Measurements from ENCODE around the gene SMIM1.

SMIM1 gene

GRCh38 chr1:3768811-3769390, 3.6 kb upstream of the SMIM1 start:
- no peaks in the 10 kb centered on the region for H3K9me3 ChIP-seq (ENCODE audit: control insufficient read depth, low read length)
- H3K27ac ChIP-seq (ENCODE audit: insufficient read depth, low read depth, low read length, poor library complexity, severe bottlenecking) = no peak overlapping the region
- 93 to 96% methylated on average over 22 of the region's 22 CpGs for WGBS, 2 experiments
- H3K27me3 ChIP-seq (ENCODE audit: control insufficient read depth, insufficient read depth, low read length, poor library complexity, severe bottlenecking) = peaks cover 13% of the 10 kb centered on the region
- H3K36me3 ChIP-seq (ENCODE audit: control insufficient read depth, insufficient read depth, low read length) = no peaks in the 10 kb centered on the region
- peaks cover 18% of the 10 kb centered on the region for H3K4me1 ChIP-seq (ENCODE audit: control insufficient read depth, insufficient read depth, low read length)
- H3K4me3 ChIP-seq (ENCODE audit: insufficient read depth, low read depth, low read length) = no peak overlapping the region

- peaks cover 13% of the 10 kb centered on the region for H3K27me3 ChIP-seq (ENCODE audit: control insufficient read depth, insufficient read depth, low read length, poor library complexity, severe bottlenecking)
- H3K36me3 ChIP-seq (ENCODE audit: control insufficient read depth, insufficient read depth, low read length) = no peaks in the 10 kb centered on the region
- 90 to 92% methylated on average over 16 of the region's 16 CpGs for WGBS, 2 experiments
- no peak overlapping the region for H3K4me3 ChIP-seq (ENCODE audit: insufficient read depth, low read depth, low read length)
- H3K9me3 ChIP-seq (ENCODE audit: control insufficient read depth, low read length) = no peaks in the 10 kb centered on the region
- H3K27ac ChIP-seq (ENCODE audit: insufficient read depth, low read depth, low read length, poor library complexity, severe bottlenecking) = no peak overlapping the region
- H3K4me1 ChIP-seq (ENCODE audit: control insufficient read depth, insufficient read depth, low read length) = peaks cover 27% of the 10 kb centered on the region
Observed at GRCh38 chr1:3770047-3770765, 2.3 kb upstream of the SMIM1 start.

DNA sequence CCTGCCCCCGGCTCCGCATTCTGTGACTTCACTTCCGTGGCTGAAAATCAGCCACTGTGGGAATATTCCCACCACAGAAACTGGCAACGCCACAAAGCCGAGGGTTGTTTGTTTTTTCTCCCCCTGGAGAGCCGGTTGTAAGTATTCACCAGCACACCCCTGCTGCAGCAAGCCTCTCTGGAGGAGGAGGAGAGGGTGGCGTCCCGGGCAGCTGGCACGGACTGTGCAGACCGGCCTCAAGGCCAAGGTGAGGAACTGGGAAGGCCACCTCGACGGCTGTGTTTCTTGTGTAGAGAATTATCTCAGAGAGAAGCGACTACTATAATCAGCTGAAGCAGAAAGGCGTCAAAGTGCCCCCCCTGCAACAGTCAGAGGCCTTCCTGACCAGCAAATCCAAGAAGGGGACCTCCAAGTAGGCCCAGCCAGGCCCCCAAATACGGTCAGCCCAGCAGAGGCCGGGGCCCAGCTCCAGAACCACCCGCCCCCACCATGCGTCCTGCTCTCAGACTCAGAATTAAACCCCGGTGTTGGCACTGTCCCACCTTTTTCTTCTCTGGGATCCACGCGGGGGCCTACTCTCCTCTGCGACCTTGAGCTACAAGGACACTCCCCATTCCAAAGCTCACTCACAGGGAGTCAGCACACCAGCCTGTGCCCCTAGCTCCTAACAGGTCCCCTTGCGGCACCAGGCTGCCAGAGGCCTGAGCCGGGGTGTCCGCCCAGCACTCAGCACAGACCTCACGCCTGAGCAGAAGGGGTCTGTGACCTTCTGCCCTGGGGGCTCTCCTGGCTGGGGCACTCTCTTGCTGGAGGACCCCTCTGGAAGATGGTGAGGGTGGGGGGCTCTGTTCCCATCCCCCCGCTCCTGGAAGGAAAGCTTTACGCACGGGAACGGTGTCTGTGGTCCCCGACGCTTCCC, 1.2 kb upstream of the SMIM1 start:
- Histone ChIP-seq H3K27me3 (ENCODE audit: control insufficient read depth, insufficient read depth, low read length, poor library complexity, severe bottlenecking) (peaks cover 13% of the 10 kb centered on the region), H3K4me3 (ENCODE audit: insufficient read depth, low read depth, low read length) (peak overlapping the region; percentile 51), H3K9me3 (ENCODE audit: control insufficient read depth, low read length) (no peaks in the 10 kb centered on the region), H3K36me3 (ENCODE audit: control insufficient read depth, insufficient read depth, low read length) (no peaks in the 10 kb centered on the region), H3K4me1 (ENCODE audit: control insufficient read depth, insufficient read depth, low read length) (peaks cover 36% of the 10 kb centered on the region), H3K27ac (ENCODE audit: insufficient read depth, low read depth, low read length, poor library complexity, severe bottlenecking) (no peak overlapping the region)
- 65% methylated on average over 32 of the region's 32 CpGs for WGBS, 2 experiments

DNA sequence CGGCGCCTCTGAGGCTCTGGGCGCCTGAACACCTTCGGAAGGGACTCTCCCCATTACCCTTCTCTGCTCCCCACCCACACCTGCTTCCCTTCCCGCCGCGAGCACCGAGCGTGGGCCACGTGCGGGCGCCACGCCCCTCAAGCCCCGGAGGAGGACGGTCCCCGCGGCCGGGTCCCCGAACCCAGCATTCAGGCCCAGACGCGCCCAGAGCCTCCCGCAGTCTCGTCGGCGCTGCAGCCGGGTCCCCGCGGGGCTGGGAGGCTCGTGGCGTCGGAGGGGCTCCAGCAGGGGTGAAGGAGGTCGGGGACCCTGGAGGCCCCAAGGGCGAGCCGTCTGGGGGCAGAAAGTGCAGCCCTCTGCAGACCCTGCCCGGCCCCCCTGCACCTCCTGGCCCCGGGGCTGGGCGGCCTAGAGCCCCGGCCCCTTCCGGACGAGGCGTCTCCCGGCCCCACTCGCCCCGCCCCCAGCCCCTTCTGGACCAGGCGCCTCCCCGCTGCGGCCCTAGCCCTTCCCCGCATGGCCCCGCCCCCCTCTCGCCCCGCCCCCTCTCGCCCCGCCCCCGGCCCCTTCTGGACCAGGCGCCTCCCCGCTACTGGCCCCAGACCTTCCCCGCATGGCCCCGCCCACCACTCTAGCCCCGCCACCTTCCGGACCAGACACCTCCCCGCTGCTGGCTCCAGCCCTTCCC, 378 bp upstream of the SMIM1 start:
- peak overlapping the region; percentile 51 for H3K4me3 ChIP-seq (ENCODE audit: insufficient read depth, low read depth, low read length)

GRCh38 chr1:3773572-3774275, 1.2 kb downstream of the SMIM1 start:
- Histone ChIP-seq H3K4me1 (ENCODE audit: control insufficient read depth, insufficient read depth, low read length) (peaks cover 36% of the 10 kb centered on the region), H3K36me3 (ENCODE audit: control insufficient read depth, insufficient read depth, low read length) (no peaks in the 10 kb centered on the region), H3K9me3 (ENCODE audit: control insufficient read depth, low read length) (no peaks in the 10 kb centered on the region), H3K27me3 (ENCODE audit: control insufficient read depth, insufficient read depth, low read length, poor library complexity, severe bottlenecking) (peaks cover 13% of the 10 kb centered on the region), H3K27ac (ENCODE audit: insufficient read depth, low read depth, low read length, poor library complexity, severe bottlenecking) (no peak overlapping the region), H3K4me3 (ENCODE audit: insufficient read depth, low read depth, low read length) (no peak overlapping the region)
- 86 to 89% methylated on average over 16 of the region's 16 CpGs for WGBS, 2 experiments

More for the DNA sequence above, 378 bp upstream of the SMIM1 start:
- WGBS, 2 experiments = 1% methylated on average over 55 to 57 of the region's 61 CpGs
- Histone ChIP-seq H3K9me3 (ENCODE audit: control insufficient read depth, low read length) (no peaks in the 10 kb centered on the region), H3K4me1 (ENCODE audit: control insufficient read depth, insufficient read depth, low read length) (peaks cover 36% of the 10 kb centered on the region), H3K27me3 (ENCODE audit: control insufficient read depth, insufficient read depth, low read length, poor library complexity, severe bottlenecking) (peaks cover 13% of the 10 kb centered on the region), H3K27ac (ENCODE audit: insufficient read depth, low read depth, low read length, poor library complexity, severe bottlenecking) (no peak overlapping the region), H3K36me3 (ENCODE audit: control insufficient read depth, insufficient read depth, low read length) (no peaks in the 10 kb centered on the region)

DNA sequence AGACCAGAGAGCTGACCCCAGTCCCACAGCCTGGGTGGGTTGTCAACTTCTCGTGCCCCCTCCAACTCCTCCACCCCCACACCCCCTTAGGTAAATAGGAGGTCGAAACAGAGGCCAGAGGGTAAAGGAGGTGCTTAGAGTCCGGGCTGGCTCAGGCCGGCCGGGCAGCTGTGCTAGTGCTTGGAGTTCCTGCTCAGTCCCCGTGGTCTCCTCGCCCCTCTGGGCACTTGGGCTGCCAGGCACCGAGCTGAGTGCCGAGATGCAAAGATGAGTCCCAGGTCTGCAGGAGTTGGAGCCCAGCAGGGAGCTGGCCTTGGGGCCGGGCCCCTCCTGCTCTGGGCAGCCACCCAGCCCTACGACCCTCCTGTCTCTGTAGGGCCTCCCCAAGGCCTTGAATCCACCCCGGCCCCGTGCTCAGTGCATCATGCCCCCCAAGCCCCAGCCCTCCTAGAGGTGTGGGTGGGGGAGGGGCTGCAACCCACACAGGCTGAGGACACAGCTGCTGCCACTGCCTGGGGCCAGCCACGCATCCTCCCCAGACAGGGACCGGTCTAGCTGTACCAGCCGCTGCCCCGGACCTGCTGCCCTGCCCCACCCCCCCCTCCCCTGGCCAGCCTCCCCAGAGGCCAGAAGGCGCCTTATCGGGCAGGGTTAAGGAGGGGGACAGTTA, 1.9 kb downstream of the SMIM1 start:
- no peak overlapping the region for H3K27ac ChIP-seq (ENCODE audit: insufficient read depth, low read depth, low read length, poor library complexity, severe bottlenecking)
- peaks cover 13% of the 10 kb centered on the region for H3K27me3 ChIP-seq (ENCODE audit: control insufficient read depth, insufficient read depth, low read length, poor library complexity, severe bottlenecking)
- peaks cover 36% of the 10 kb centered on the region for H3K4me1 ChIP-seq (ENCODE audit: control insufficient read depth, insufficient read depth, low read length)
- no peaks in the 10 kb centered on the region for H3K36me3 ChIP-seq (ENCODE audit: control insufficient read depth, insufficient read depth, low read length)
- H3K9me3 ChIP-seq (ENCODE audit: control insufficient read depth, low read length) = no peaks in the 10 kb centered on the region
- no peak overlapping the region for H3K4me3 ChIP-seq (ENCODE audit: insufficient read depth, low read depth, low read length)
- WGBS, 2 experiments = 80 to 83% methylated on average over 18 to 19 of the region's 19 CpGs

DNA sequence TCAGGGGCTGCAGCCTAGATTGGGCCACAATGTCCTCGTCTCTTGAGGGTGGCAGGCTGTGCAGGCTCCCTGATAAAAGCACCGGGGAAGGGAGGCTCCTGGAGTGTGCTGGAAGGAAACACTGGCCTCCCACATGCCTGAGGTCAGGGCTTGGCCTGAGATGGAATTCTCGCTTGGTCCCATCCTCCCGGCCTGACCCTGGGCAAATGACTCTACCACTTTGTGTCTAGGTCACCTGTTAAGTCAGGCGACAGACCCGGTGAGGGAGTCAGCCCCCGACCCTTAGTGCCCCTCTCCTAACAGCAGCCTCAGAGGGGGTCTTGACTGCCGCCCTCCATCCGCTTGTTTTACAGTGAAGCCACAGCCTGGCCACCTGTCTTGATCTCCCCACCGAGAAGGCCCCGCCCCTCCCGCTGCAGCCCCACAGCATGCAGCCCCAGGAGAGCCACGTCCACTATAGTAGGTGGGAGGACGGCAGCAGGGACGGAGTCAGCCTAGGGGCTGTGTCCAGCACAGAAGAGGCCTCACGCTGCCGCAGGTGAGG, 2.5 kb downstream of the SMIM1 start:
- Histone ChIP-seq H3K27me3 (ENCODE audit: control insufficient read depth, insufficient read depth, low read length, poor library complexity, severe bottlenecking) (peaks cover 13% of the 10 kb centered on the region), H3K4me1 (ENCODE audit: control insufficient read depth, insufficient read depth, low read length) (peaks cover 36% of the 10 kb centered on the region), H3K36me3 (ENCODE audit: control insufficient read depth, insufficient read depth, low read length) (no peaks in the 10 kb centered on the region), H3K27ac (ENCODE audit: insufficient read depth, low read depth, low read length, poor library complexity, severe bottlenecking) (no peak overlapping the region), H3K9me3 (ENCODE audit: control insufficient read depth, low read length) (no peaks in the 10 kb centered on the region), H3K4me3 (ENCODE audit: insufficient read depth, low read depth, low read length) (no peak overlapping the region)
- 72 to 73% methylated on average over 17 of the region's 17 CpGs for WGBS, 2 experiments

DNA sequence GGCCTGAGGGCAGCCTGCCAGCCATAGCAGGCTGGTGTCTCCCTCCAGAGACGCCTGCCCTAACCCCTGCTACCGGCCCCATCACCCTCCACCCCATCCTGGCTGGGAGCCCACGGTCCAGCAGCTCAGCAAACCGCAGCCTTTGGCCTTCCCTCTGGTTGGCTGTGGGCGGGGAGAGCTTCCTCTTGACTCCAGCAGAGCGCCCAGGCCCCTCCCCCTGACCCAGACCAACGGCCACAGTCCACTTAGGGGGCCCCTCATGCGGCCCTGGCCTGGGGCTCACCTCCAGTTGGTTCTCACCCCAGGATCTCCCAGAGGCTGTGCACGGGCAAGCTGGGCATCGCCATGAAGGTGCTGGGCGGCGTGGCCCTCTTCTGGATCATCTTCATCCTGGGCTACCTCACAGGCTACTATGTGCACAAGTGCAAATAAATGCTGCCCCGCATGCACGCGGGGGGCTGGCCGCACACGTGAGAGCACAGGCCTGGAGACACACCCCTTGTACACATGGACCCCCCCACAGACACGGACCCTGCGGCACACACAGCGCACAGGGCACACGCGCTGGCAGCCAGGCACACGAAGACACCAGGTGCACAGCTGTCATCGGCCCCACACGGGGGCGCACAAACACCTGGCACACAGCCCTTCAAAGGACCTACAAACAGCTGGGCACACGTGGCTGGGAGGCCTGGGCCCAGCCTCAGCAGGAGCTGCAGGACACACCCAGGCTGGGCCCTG, 3.1 kb downstream of the SMIM1 start:
- peaks cover 36% of the 10 kb centered on the region for H3K4me1 ChIP-seq (ENCODE audit: control insufficient read depth, insufficient read depth, low read length)
- H3K9me3 ChIP-seq (ENCODE audit: control insufficient read depth, low read length) = no peaks in the 10 kb centered on the region
- no peak overlapping the region for H3K27ac ChIP-seq (ENCODE audit: insufficient read depth, low read depth, low read length, poor library complexity, severe bottlenecking)
- H3K27me3 ChIP-seq (ENCODE audit: control insufficient read depth, insufficient read depth, low read length, poor library complexity, severe bottlenecking) = peaks cover 13% of the 10 kb centered on the region
- 56 to 59% methylated on average over 27 of the region's 27 CpGs for WGBS, 2 experiments
- peaks cover 3% of the 10 kb centered on the region for H3K36me3 ChIP-seq (ENCODE audit: control insufficient read depth, insufficient read depth, low read length)
- no peak overlapping the region for H3K4me3 ChIP-seq (ENCODE audit: insufficient read depth, low read depth, low read length)
